ENCODE measurements around the gene FOXC1.

DNA sequence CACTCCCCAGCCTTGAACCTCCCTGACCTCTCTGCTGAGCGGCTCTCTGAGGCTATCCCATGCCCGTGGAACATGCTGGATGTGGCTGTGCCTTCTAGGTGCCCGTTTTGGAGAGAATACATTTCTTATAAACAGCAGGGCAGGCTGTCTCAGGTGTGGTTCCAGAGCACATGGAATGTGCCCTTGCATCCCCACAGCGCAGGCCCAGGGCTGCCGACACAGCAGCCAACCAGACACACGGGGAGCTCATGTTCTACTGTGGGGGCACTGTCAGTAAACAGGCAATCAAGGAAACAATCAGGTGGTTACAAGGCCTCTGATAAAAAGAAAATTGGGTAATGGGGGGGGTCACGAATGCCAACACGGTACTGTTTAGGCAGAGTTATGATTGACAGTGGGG lies 30.8 kb downstream of the FOXC1 start:
- TF ChIP-seq ZNF713 (CRISPR knock-in tag; IDR thresholded peaks at IDR 0.05) (no peak), PRDM4 (CRISPR knock-in tag; IDR thresholded peaks at IDR 0.05; ENCODE audit: borderline replicate concordance) (no peak), JUN (CRISPR knock-in tag; IDR thresholded peaks at IDR 0.05) (no peak), NR3C1 (CRISPR knock-in tag; IDR thresholded peaks at IDR 0.05) (no peak)
- TF ChIP-seq, protein P1, sequence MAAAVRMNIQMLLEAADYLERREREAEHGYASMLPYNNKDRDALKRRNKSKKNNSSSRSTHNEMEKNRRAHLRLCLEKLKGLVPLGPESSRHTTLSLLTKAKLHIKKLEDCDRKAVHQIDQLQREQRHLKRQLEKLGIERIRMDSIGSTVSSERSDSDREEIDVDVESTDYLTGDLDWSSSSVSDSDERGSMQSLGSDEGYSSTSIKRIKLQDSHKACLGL (CRISPR knock-in tag; IDR thresholded peaks at IDR 0.05): no peak

Data from HepG2 (cell line).